ENCODE data around the gene PCDHB8. TPM values are rescaled to one million over a fixed set of nuclear protein-coding genes. Genes with fewer than 3 reads are reported as not detected.
"Not testable (repeated sequence)": the region's sequence is repeated elsewhere in the genome, so short reads cannot be mapped to it uniquely, and the experiment has no call there.

The PCDHB8 gene
- total RNA-seq, 6 experiments from 2014 or later, result 0.12 to 0.49 (median 0.19) TPM; not detected in 2

GRCh38 chr5:141150224-141150992 is 27.2 kb upstream of the PCDHB8 start:
- H3K4me3 ChIP-seq, result no peak overlapping the region

GRCh38 chr5:141150993-141151325 is 26.6 kb upstream of the PCDHB8 start:
- TF ChIP-seq CTCF (IDR thresholded peaks at IDR 0.05), result no peak
- ATAC-seq (no peak), DNase-seq (no peak)
- Histone ChIP-seq H3K9me3 (no peaks in the 10 kb centered on the region), H3K4me3 (no peak overlapping the region), H3K27ac (no peak overlapping the region), H3K4me1 (no peaks in the 10 kb centered on the region), H3K27me3 (no peaks in the 10 kb centered on the region), H3K36me3 (no peaks in the 10 kb centered on the region)
- intact Hi-C loops (cut with DNase I), result no loop called here
- 15% methylated on average over 13 of the region's 13 CpGs for WGBS (ENCODE audit: insufficient coverage, low coverage, low lambda C conversion rate, missing lambda C conversion rate)

More at GRCh38 chr5:141150224-141150992, 27.2 kb upstream of the PCDHB8 start:
- H3K27me3 ChIP-seq, result peaks cover 0 to 2% of the 10 kb centered on the region in 2 donors
- no peak overlapping the region for H3K27ac ChIP-seq
- TF ChIP-seq CTCF (IDR thresholded peaks at IDR 0.05) (no peak), POLR2A (IDR thresholded peaks at IDR 0.05) (no peak)
- WGBS (ENCODE audit: insufficient coverage, low coverage, low lambda C conversion rate, missing lambda C conversion rate), result 41% methylated on average over 21 of the region's 33 CpGs
- ATAC-seq, result no peak
- H3K36me3 ChIP-seq, result no peaks in the 10 kb centered on the region
- no peaks in the 10 kb centered on the region for H3K9me3 ChIP-seq
- H3K4me1 ChIP-seq, result no peaks in the 10 kb centered on the region
- intact Hi-C loops (cut with DNase I), result no loop called here
- DNase-seq, result no peak

DNA sequence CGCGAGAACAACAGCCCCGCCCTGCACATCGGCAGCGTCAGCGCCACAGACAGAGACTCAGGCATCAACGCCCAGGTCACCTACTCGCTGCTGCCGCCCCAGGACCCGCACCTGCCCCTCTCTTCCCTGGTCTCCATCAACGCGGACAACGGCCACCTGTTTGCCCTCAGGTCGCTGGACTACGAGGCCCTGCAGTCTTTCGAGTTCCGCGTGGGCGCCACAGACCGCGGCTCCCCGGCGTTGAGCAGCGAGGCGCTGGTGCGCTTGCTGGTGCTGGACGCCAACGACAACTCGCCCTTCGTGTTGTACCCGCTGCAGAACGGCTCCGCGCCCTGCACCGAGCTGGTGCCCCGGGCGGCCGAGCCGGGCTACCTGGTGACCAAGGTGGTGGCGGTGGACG is 26.0 kb upstream of the PCDHB8 start:
- H3K4me3 ChIP-seq; DNase-seq; H3K4me1 ChIP-seq; H3K9me3 ChIP-seq; H3K36me3 ChIP-seq; H3K27me3 ChIP-seq; intact Hi-C loops (cut with DNase I); ATAC-seq; H3K27ac ChIP-seq: not testable (repeated sequence)
- 24% methylated on average over 12 of the region's 41 CpGs for WGBS (ENCODE audit: insufficient coverage, low coverage, low lambda C conversion rate, missing lambda C conversion rate)

GRCh38 chr5:141152096-141152495 is 25.5 kb upstream of the PCDHB8 start:
- WGBS (ENCODE audit: insufficient coverage, low coverage, low lambda C conversion rate, missing lambda C conversion rate), result 20% methylated on average over 14 of the region's 36 CpGs
- H3K4me1 ChIP-seq; DNase-seq; H3K36me3 ChIP-seq; H3K4me3 ChIP-seq; intact Hi-C loops (cut with DNase I); H3K27ac ChIP-seq; ATAC-seq; H3K27me3 ChIP-seq; H3K9me3 ChIP-seq: not testable (repeated sequence)

GRCh38 chr5:141155540-141156374 is 21.8 kb upstream of the PCDHB8 start:
- Histone ChIP-seq H3K36me3 (no peaks in the 10 kb centered on the region), H3K27me3 (no peaks in the 10 kb centered on the region), H3K9me3 (no peaks in the 10 kb centered on the region), H3K4me1 (no peaks in the 10 kb centered on the region), H3K27ac (no peak overlapping the region), H3K4me3 (no peak overlapping the region)
- intact Hi-C loops (cut with DNase I), result no loop called here
- ATAC-seq (no peak), DNase-seq (no peak)
- WGBS (ENCODE audit: insufficient coverage, low coverage, low lambda C conversion rate, missing lambda C conversion rate), result 28% methylated on average over 21 of the region's 21 CpGs
- no peak for TF ChIP-seq POLR2A (IDR thresholded peaks at IDR 0.05)
- TF ChIP-seq CTCF (IDR thresholded peaks at IDR 0.05), result no peak

- WGBS (ENCODE audit: insufficient coverage, low coverage, low lambda C conversion rate, missing lambda C conversion rate), result 31% methylated on average over 16 of the region's 38 CpGs
- H3K9me3 ChIP-seq; H3K36me3 ChIP-seq; H3K27me3 ChIP-seq; H3K4me3 ChIP-seq; ATAC-seq; H3K27ac ChIP-seq; intact Hi-C loops (cut with DNase I); DNase-seq; H3K4me1 ChIP-seq: not testable (repeated sequence)
These were observed 20.2 kb upstream of the PCDHB8 start for GRCh38 chr5:141157356-141157755.

DNA sequence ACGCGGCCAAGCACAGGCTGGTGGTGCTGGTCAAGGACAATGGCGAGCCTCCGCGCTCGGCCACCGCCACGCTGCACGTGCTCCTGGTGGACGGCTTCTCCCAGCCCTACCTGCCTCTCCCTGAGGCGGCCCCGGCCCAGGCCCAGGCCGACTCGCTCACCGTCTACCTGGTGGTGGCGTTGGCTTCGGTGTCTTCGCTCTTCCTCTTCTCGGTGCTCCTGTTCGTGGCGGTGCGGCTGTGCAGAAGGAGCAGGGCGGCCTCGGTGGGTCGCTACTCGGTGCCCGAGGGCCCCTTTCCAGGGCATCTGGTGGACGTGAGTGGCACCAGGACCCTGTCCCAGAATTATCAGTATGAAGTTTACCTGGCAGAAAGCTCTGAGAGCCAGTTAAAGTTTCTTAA is 19.7 kb upstream of the PCDHB8 start:
- H3K9me3 ChIP-seq; H3K4me3 ChIP-seq; H3K27ac ChIP-seq; H3K27me3 ChIP-seq; H3K36me3 ChIP-seq; ATAC-seq; DNase-seq; H3K4me1 ChIP-seq; intact Hi-C loops (cut with DNase I): not testable (repeated sequence)
- WGBS (ENCODE audit: insufficient coverage, low coverage, low lambda C conversion rate, missing lambda C conversion rate), result 20% methylated on average over 2 of the region's 28 CpGs
